ENCODE measurements around the gene GLTP. TPM values are rescaled to one million over a fixed set of nuclear protein-coding genes. Genes with fewer than 3 reads are reported as not detected.

GLTP gene
- total and polyA plus RNA-seq, 4 donors, result 60.5 to 80.4 (median 71.0) TPM

GRCh38 chr12:109818905-109819500, 61.3 kb downstream of the GLTP start:
- Histone ChIP-seq H3K9me3 (ENCODE audit: control insufficient read depth, insufficient read depth, low read length) (no peaks in the 10 kb centered on the region), H3K4me3 (ENCODE audit: low read depth, low read length) (no peak overlapping the region), H3K36me3 (ENCODE audit: control insufficient read depth, insufficient read depth, low read length) (no peaks in the 10 kb centered on the region), H3K4me1 (ENCODE audit: control insufficient read depth, insufficient read depth, low read length) (peaks cover 14% of the 10 kb centered on the region), H3K27ac (ENCODE audit: low read depth, low read length) (no peak overlapping the region), H3K27me3 (ENCODE audit: control insufficient read depth, insufficient read depth, low read length) (peaks cover 2% of the 10 kb centered on the region)
- 57% methylated on average over 9 of the region's 10 CpGs for WGBS (ENCODE audit: insufficient coverage)
- no peak for DNase-seq (ENCODE audit: low read depth in 4 of 6, low spot score in 6 of 6)

GRCh38 chr12:109818253-109818652, 62.1 kb downstream of the GLTP start:
- Histone ChIP-seq H3K27ac (ENCODE audit: low read depth, low read length) (no peak overlapping the region), H3K27me3 (ENCODE audit: control insufficient read depth, insufficient read depth, low read length) (peaks cover 2% of the 10 kb centered on the region), H3K36me3 (ENCODE audit: control insufficient read depth, insufficient read depth, low read length) (no peaks in the 10 kb centered on the region), H3K9me3 (ENCODE audit: control insufficient read depth, insufficient read depth, low read length) (no peaks in the 10 kb centered on the region), H3K4me3 (ENCODE audit: low read depth, low read length) (no peak overlapping the region), H3K4me1 (ENCODE audit: control insufficient read depth, insufficient read depth, low read length) (peaks cover 13% of the 10 kb centered on the region)
- DNase-seq (ENCODE audit: low read depth in 4 of 6, low spot score in 6 of 6), result no peak
- 100% methylated on average over 1 of the region's 9 CpGs for WGBS (ENCODE audit: insufficient coverage)

GRCh38 chr12:109817627-109818231, 62.6 kb downstream of the GLTP start:
- Histone ChIP-seq H3K4me3 (ENCODE audit: low read depth, low read length) (no peak overlapping the region), H3K4me1 (ENCODE audit: control insufficient read depth, insufficient read depth, low read length) (peaks cover 7% of the 10 kb centered on the region), H3K27me3 (ENCODE audit: control insufficient read depth, insufficient read depth, low read length) (peaks cover 2% of the 10 kb centered on the region), H3K36me3 (ENCODE audit: control insufficient read depth, insufficient read depth, low read length) (no peaks in the 10 kb centered on the region), H3K27ac (ENCODE audit: low read depth, low read length) (no peak overlapping the region), H3K9me3 (ENCODE audit: control insufficient read depth, insufficient read depth, low read length) (no peaks in the 10 kb centered on the region)
- 88% methylated on average over 5 of the region's 8 CpGs for WGBS (ENCODE audit: insufficient coverage)
- DNase-seq (ENCODE audit: low read depth in 4 of 6, low spot score in 6 of 6), result no peak

- H3K36me3 ChIP-seq (ENCODE audit: control insufficient read depth, insufficient read depth, low read length), result no peaks in the 10 kb centered on the region
- no peak overlapping the region for H3K4me3 ChIP-seq (ENCODE audit: low read depth, low read length)
- no peaks in the 10 kb centered on the region for H3K9me3 ChIP-seq (ENCODE audit: control insufficient read depth, insufficient read depth, low read length)
- H3K27ac ChIP-seq (ENCODE audit: low read depth, low read length), result no peak overlapping the region
- WGBS (ENCODE audit: insufficient coverage), result 93% methylated on average over 7 of the region's 7 CpGs
- peaks cover 2% of the 10 kb centered on the region for H3K27me3 ChIP-seq (ENCODE audit: control insufficient read depth, insufficient read depth, low read length)
- no peak for DNase-seq (ENCODE audit: low read depth in 4 of 6, low spot score in 6 of 6)
- peaks cover 4% of the 10 kb centered on the region for H3K4me1 ChIP-seq (ENCODE audit: control insufficient read depth, insufficient read depth, low read length)
Measured at GRCh38 chr12:109816870-109817269, 63.5 kb downstream of the GLTP start.

- DNase-seq (ENCODE audit: low read depth in 4 of 6, low spot score in 6 of 6), result no peak
- Histone ChIP-seq H3K27ac (ENCODE audit: low read depth, low read length) (no peak overlapping the region), H3K27me3 (ENCODE audit: control insufficient read depth, insufficient read depth, low read length) (peaks cover 2% of the 10 kb centered on the region), H3K4me1 (ENCODE audit: control insufficient read depth, insufficient read depth, low read length) (peaks cover 4% of the 10 kb centered on the region), H3K4me3 (ENCODE audit: low read depth, low read length) (no peak overlapping the region), H3K9me3 (ENCODE audit: control insufficient read depth, insufficient read depth, low read length) (no peaks in the 10 kb centered on the region), H3K36me3 (ENCODE audit: control insufficient read depth, insufficient read depth, low read length) (no peaks in the 10 kb centered on the region)
- 78% methylated on average over 5 of the region's 10 CpGs for whole genome bisulfite sequencing (ENCODE audit: insufficient coverage)
Measured at GRCh38 chr12:109815757-109816617, 64.4 kb downstream of the GLTP start.

- no peaks in the 10 kb centered on the region for H3K36me3 ChIP-seq (ENCODE audit: control insufficient read depth, insufficient read depth, low read length)
- H3K4me1 ChIP-seq (ENCODE audit: control insufficient read depth, insufficient read depth, low read length), result peaks cover 4% of the 10 kb centered on the region
- no peak overlapping the region for H3K27ac ChIP-seq (ENCODE audit: low read depth, low read length)
- H3K4me3 ChIP-seq (ENCODE audit: low read depth, low read length), result no peak overlapping the region
- H3K9me3 ChIP-seq (ENCODE audit: control insufficient read depth, insufficient read depth, low read length), result no peaks in the 10 kb centered on the region
- H3K27me3 ChIP-seq (ENCODE audit: control insufficient read depth, insufficient read depth, low read length), result peaks cover 2% of the 10 kb centered on the region
- WGBS (ENCODE audit: insufficient coverage), result 82% methylated on average over 4 of the region's 4 CpGs
- DNase-seq (ENCODE audit: low read depth in 4 of 6, low spot score in 6 of 6), result no peak
Measured at GRCh38 chr12:109815225-109815624, 65.1 kb downstream of the GLTP start.

- Histone ChIP-seq H3K27me3 (ENCODE audit: control insufficient read depth, insufficient read depth, low read length) (peaks cover 2% of the 10 kb centered on the region), H3K4me3 (ENCODE audit: low read depth, low read length) (no peak overlapping the region), H3K4me1 (ENCODE audit: control insufficient read depth, insufficient read depth, low read length) (peaks cover 4% of the 10 kb centered on the region), H3K9me3 (ENCODE audit: control insufficient read depth, insufficient read depth, low read length) (no peaks in the 10 kb centered on the region), H3K36me3 (ENCODE audit: control insufficient read depth, insufficient read depth, low read length) (no peaks in the 10 kb centered on the region), H3K27ac (ENCODE audit: low read depth, low read length) (no peak overlapping the region)
- 64% methylated on average over 16 of the region's 20 CpGs for WGBS (ENCODE audit: insufficient coverage)
- peak in 1 of 6 donors; percentile 16 for DNase-seq (ENCODE audit: low read depth in 4 of 6, low spot score in 6 of 6)
Measured at GRCh38 chr12:109814600-109815150, 65.7 kb downstream of the GLTP start.

- no peak for DNase-seq (ENCODE audit: low read depth in 4 of 6, low spot score in 6 of 6)
- 93% methylated on average over 4 of the region's 6 CpGs for WGBS (ENCODE audit: insufficient coverage)
- Histone ChIP-seq H3K4me1 (ENCODE audit: control insufficient read depth, insufficient read depth, low read length) (peaks cover 4% of the 10 kb centered on the region), H3K4me3 (ENCODE audit: low read depth, low read length) (no peak overlapping the region), H3K27ac (ENCODE audit: low read depth, low read length) (no peak overlapping the region), H3K9me3 (ENCODE audit: control insufficient read depth, insufficient read depth, low read length) (no peaks in the 10 kb centered on the region), H3K36me3 (ENCODE audit: control insufficient read depth, insufficient read depth, low read length) (no peaks in the 10 kb centered on the region), H3K27me3 (ENCODE audit: control insufficient read depth, insufficient read depth, low read length) (peaks cover 2% of the 10 kb centered on the region)
Measured at GRCh38 chr12:109813810-109814416, 66.4 kb downstream of the GLTP start.

- Histone ChIP-seq H3K27me3 (ENCODE audit: control insufficient read depth, insufficient read depth, low read length) (no peaks in the 10 kb centered on the region), H3K36me3 (ENCODE audit: control insufficient read depth, insufficient read depth, low read length) (no peaks in the 10 kb centered on the region), H3K4me3 (ENCODE audit: low read depth, low read length) (no peak overlapping the region), H3K27ac (ENCODE audit: low read depth, low read length) (no peak overlapping the region), H3K4me1 (ENCODE audit: control insufficient read depth, insufficient read depth, low read length) (peaks cover 4% of the 10 kb centered on the region), H3K9me3 (ENCODE audit: control insufficient read depth, insufficient read depth, low read length) (no peaks in the 10 kb centered on the region)
- WGBS (ENCODE audit: insufficient coverage), result 63% methylated on average over 3 of the region's 5 CpGs
- DNase-seq (ENCODE audit: low read depth in 4 of 6, low spot score in 6 of 6), result no peak
Measured at GRCh38 chr12:109811624-109811995, 68.7 kb downstream of the GLTP start.

Measured in spinal cord (tissue), 10 donors.